Measurements from ENCODE around the gene ATG7. TPM values are rescaled to one million over a fixed set of nuclear protein-coding genes. Genes with fewer than 3 reads are reported as not detected.

Gene ATG7
- total RNA-seq, 2 experiments from 2014 or later, result 29.5 to 34.2 TPM

- Mint-ChIP-seq H3K27ac (no peak overlapping the region), H3K36me3 (ENCODE audit: low read depth) (peaks cover 9% of the 10 kb centered on the region), H3K9me3 (no peaks in the 10 kb centered on the region), H3K4me3 (no peak overlapping the region), H3K27me3 (no peaks in the 10 kb centered on the region), H3K4me1 (peaks cover 4% of the 10 kb centered on the region)
- ChIA-PET POLR2A (no interaction called here), CTCF (interaction anchor here (0.9 to 2.2 kb wide), 3 partner anchors 10 to 452 kb away, joined by 3 to 5 read pairs (median 3); no protein-coding TSS in a partner anchor)
- DNase-seq, result no peak
Observed at GRCh38 chr3:11373654-11374053, 101.5 kb downstream of the ATG7 start.

GRCh38 chr3:11375333-11376088, 103.3 kb downstream of the ATG7 start:
- Mint-ChIP-seq H3K36me3 (ENCODE audit: low read depth) (peaks cover 9% of the 10 kb centered on the region), H3K4me1 (peaks cover 4% of the 10 kb centered on the region), H3K27me3 (no peaks in the 10 kb centered on the region), H3K9me3 (no peaks in the 10 kb centered on the region), H3K27ac (no peak overlapping the region), H3K4me3 (no peak overlapping the region)
- POLR2A ChIA-PET, result interaction anchor here (0.6 kb wide), 1 partner anchor 371 kb away, joined by 3 read pairs; no protein-coding TSS in a partner anchor
- DNase-seq, result no peak
- CTCF ChIA-PET, result interaction anchor here (0.5 kb wide), 1 partner anchor 332 kb away, joined by 4 read pairs; no protein-coding TSS in a partner anchor

- POLR2A ChIA-PET, result no interaction called here
- peaks cover 3% of the 10 kb centered on the region for H3K36me3 Mint-ChIP-seq (ENCODE audit: low read depth)
- H3K4me3 Mint-ChIP-seq, result no peak overlapping the region
- CTCF ChIA-PET, result no interaction called here
- no peaks in the 10 kb centered on the region for H3K27me3 Mint-ChIP-seq
- H3K4me1 Mint-ChIP-seq, result peaks cover under 1% of the 10 kb centered on the region
- H3K9me3 Mint-ChIP-seq, result no peaks in the 10 kb centered on the region
- no peak for DNase-seq
- no peak overlapping the region for H3K27ac Mint-ChIP-seq
Observed at GRCh38 chr3:11377719-11378118, 105.5 kb downstream of the ATG7 start.

GRCh38 chr3:11379238-11379823, 107.1 kb downstream of the ATG7 start:
- peak; percentile 33 for DNase-seq
- H3K4me3 Mint-ChIP-seq, result no peak overlapping the region
- no peaks in the 10 kb centered on the region for H3K4me1 Mint-ChIP-seq
- CTCF ChIA-PET, result interaction anchor here (0.6 to 1.6 kb wide), 8 partner anchors 9 to 337 kb away, joined by 3 to 5 read pairs (median 3); no protein-coding TSS in a partner anchor
- H3K36me3 Mint-ChIP-seq (ENCODE audit: low read depth), result no peaks in the 10 kb centered on the region
- H3K27me3 Mint-ChIP-seq, result no peaks in the 10 kb centered on the region
- no peak overlapping the region for H3K27ac Mint-ChIP-seq
- POLR2A ChIA-PET, result no interaction called here
- H3K9me3 Mint-ChIP-seq, result no peaks in the 10 kb centered on the region

GRCh38 chr3:11379824-11380701, 107.9 kb downstream of the ATG7 start:
- POLR2A ChIA-PET, result no interaction called here
- Mint-ChIP-seq H3K4me1 (no peaks in the 10 kb centered on the region), H3K27ac (no peak overlapping the region)

GRCh38 chr3:11381141-11381540, 108.9 kb downstream of the ATG7 start:
- Mint-ChIP-seq H3K9me3 (no peaks in the 10 kb centered on the region), H3K27me3 (no peaks in the 10 kb centered on the region), H3K4me1 (no peaks in the 10 kb centered on the region), H3K36me3 (ENCODE audit: low read depth) (no peaks in the 10 kb centered on the region), H3K27ac (no peak overlapping the region), H3K4me3 (no peak overlapping the region)
- ChIA-PET POLR2A (no interaction called here), CTCF (interaction anchor here (1.3 kb wide), 1 partner anchor 31 kb away, joined by 4 read pairs; no protein-coding TSS in a partner anchor)
- no peak for DNase-seq

More at GRCh38 chr3:11379824-11380701, 107.9 kb downstream of the ATG7 start:
- Mint-ChIP-seq H3K9me3 (no peaks in the 10 kb centered on the region), H3K27me3 (no peaks in the 10 kb centered on the region), H3K4me3 (no peak overlapping the region), H3K36me3 (ENCODE audit: low read depth) (no peaks in the 10 kb centered on the region)
- CTCF ChIA-PET, result interaction anchor here (0.9 to 1.6 kb wide), 5 partner anchors 23 to 282 kb away, joined by 3 to 4 read pairs (median 3); no protein-coding TSS in a partner anchor
- no peak for DNase-seq

- CTCF ChIA-PET, result interaction anchor here (1.3 kb wide), 1 partner anchor 32 kb away, joined by 4 read pairs; no protein-coding TSS in a partner anchor
- no peaks in the 10 kb centered on the region for H3K4me1 Mint-ChIP-seq
- H3K9me3 Mint-ChIP-seq, result no peaks in the 10 kb centered on the region
- H3K27me3 Mint-ChIP-seq, result no peaks in the 10 kb centered on the region
- H3K27ac Mint-ChIP-seq, result no peak overlapping the region
- DNase-seq, result no peak
- POLR2A ChIA-PET, result no interaction called here
- H3K4me3 Mint-ChIP-seq, result no peak overlapping the region
- no peaks in the 10 kb centered on the region for H3K36me3 Mint-ChIP-seq (ENCODE audit: low read depth)
Observed at GRCh38 chr3:11381563-11381962, 109.4 kb downstream of the ATG7 start.

GRCh38 chr3:11382146-11382745, 110.0 kb downstream of the ATG7 start:
- Mint-ChIP-seq H3K4me3 (no peak overlapping the region), H3K9me3 (no peaks in the 10 kb centered on the region), H3K27ac (no peak overlapping the region), H3K4me1 (no peaks in the 10 kb centered on the region), H3K36me3 (ENCODE audit: low read depth) (no peaks in the 10 kb centered on the region), H3K27me3 (no peaks in the 10 kb centered on the region)
- ChIA-PET POLR2A (no interaction called here), CTCF (no interaction called here)
- DNase-seq, result no peak

DNA sequence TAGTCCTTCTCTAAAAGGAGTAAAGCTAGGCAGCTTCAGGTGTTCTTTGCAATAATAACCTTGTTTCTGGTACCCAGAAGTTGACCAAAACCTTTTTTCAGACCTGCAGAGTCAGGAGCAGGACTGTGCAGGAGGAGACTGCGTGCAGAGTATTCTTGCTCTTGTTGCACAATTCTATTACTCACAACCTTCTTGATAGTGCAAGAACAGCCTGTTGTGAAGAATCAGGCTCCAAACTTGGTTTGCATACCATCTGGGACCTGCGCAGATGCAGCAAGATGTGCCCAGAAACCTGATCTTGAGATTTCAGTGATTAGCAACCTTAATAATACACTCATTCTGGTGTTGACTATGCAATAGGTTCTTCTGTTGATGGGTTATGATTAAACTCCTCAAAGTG, 111.9 kb downstream of the ATG7 start:
- ChIA-PET POLR2A (no interaction called here), CTCF (interaction anchor here (0.8 kb wide), 1 partner anchor 11 kb away, joined by 3 read pairs; no protein-coding TSS in a partner anchor)
- Mint-ChIP-seq H3K9me3 (no peaks in the 10 kb centered on the region), H3K4me1 (no peaks in the 10 kb centered on the region), H3K4me3 (no peak overlapping the region), H3K27ac (no peak overlapping the region), H3K27me3 (no peaks in the 10 kb centered on the region), H3K36me3 (ENCODE audit: low read depth) (no peaks in the 10 kb centered on the region)
- no peak for DNase-seq

DNA sequence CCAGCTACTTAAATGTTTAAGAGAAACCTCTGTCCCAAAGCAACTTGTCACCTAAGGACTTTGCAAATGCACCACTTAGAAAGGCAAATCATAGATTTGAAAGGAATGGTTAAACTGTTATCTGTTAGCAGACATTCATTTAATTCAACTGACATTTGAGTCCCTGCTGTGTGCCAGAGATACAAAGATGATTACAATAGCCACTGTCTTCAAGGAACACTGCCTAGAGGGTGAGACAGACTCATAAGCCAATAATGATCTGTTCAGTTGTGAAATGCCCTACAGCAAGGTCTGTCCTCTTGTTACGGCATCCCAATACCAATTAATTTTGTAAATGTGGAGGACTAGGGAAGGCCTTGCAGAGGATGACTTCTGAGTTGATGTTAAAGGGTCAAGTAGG, 113.1 kb downstream of the ATG7 start:
- Mint-ChIP-seq H3K4me1 (no peaks in the 10 kb centered on the region), H3K27ac (no peak overlapping the region), H3K9me3 (no peaks in the 10 kb centered on the region), H3K36me3 (ENCODE audit: low read depth) (peaks cover 3% of the 10 kb centered on the region), H3K27me3 (no peaks in the 10 kb centered on the region), H3K4me3 (no peak overlapping the region)
- CTCF ChIA-PET, result no interaction called here
- POLR2A ChIA-PET, result no interaction called here
- DNase-seq, result no peak

DNA sequence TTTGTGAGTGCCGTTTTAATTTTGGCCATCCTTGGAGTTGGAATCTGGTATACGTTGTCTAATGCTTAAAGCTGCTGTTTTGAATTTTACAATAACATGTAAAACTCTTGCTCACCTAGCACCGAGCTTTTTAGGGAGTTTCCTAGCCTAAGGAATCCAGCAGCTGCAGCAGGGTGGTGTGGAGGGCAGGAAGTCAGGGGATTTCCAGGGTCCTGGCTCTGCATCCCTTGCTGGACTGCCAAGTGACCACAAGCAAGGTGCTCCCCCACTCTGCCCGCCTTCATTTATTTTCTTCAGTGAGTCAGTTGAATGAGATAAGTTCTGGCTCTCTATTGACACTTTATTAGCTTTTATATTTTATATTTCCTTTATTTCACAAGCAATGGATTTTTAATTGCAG, 113.7 kb downstream of the ATG7 start:
- Mint-ChIP-seq H3K4me3 (no peak overlapping the region), H3K36me3 (ENCODE audit: low read depth) (peaks cover 3% of the 10 kb centered on the region), H3K27me3 (no peaks in the 10 kb centered on the region), H3K27ac (no peak overlapping the region), H3K9me3 (no peaks in the 10 kb centered on the region), H3K4me1 (peaks cover 5% of the 10 kb centered on the region)
- no peak for DNase-seq
- POLR2A ChIA-PET, result no interaction called here
- CTCF ChIA-PET, result no interaction called here

DNA sequence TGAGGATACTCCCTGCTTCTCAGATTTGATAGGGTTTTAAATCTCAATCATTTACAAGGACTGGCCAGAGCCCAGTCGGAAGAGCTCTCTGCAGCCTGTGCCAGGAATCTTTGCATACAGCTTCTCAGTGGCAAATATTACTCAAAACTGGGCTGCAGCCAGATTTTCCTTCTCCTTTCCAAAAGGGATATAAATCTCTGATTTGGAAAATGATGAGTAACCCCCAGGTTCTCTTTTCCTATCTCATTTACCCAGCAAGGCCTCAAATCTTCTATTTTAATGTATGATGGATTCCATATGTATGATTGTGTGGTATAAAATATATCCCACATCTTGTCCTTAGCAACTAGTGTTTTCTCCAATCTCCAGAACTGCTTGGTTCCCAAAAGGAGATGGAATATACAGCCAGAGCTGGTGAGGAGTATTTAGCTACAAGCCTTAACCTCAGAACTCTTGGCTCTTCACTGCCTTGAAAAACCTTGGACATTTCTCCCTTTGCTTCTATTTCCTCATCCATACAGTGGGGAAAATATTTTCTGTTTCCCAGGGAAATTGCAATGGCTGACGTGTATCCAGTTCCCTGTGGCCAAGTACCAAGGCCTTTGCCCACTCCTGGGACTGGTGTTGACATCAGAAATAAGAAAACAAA, 114.4 kb downstream of the ATG7 start:
- H3K27me3 Mint-ChIP-seq, result no peaks in the 10 kb centered on the region
- ChIA-PET CTCF (no interaction called here), POLR2A (no interaction called here)
- DNase-seq, result no peak
- no peak overlapping the region for H3K27ac Mint-ChIP-seq
- peaks cover 11% of the 10 kb centered on the region for H3K4me1 Mint-ChIP-seq
- H3K36me3 Mint-ChIP-seq (ENCODE audit: low read depth), result peaks cover 3% of the 10 kb centered on the region
- no peak overlapping the region for H3K4me3 Mint-ChIP-seq
- H3K9me3 Mint-ChIP-seq, result no peaks in the 10 kb centered on the region
